Amniotic stem cell (primary cell): ENCODE data around the gene KRT4.

Source experiments
- DNase-seq: peaks from one replicate; lab custom pipeline; 2025; lab: John Stamatoyannopoulos, UW

Gene KRT4

GRCh38 chr12:52836491-52837412, 22.8 kb upstream of the KRT4 start:
- no peak for DNase-seq

GRCh38 chr12:52836042-52836466, 22.1 kb upstream of the KRT4 start:
- no peak for DNase-seq

GRCh38 chr12:52835271-52836041, 21.5 kb upstream of the KRT4 start:
- no peak for DNase-seq

- no peak for DNase-seq
Observed at GRCh38 chr12:52834727-52835001, 20.7 kb upstream of the KRT4 start.

GRCh38 chr12:52833922-52834726, 20.2 kb upstream of the KRT4 start, which contains the start of gene KRT79:
Gene KRT79, minus strand, starts transcription at chr12:52834311. Its CDS starts 51 bp downstream, at chr12:52834260.
- DNase-seq = no peak

GRCh38 chr12:52832985-52833905, 19.3 kb upstream of the KRT4 start:
- DNase-seq = no peak

GRCh38 chr12:52832451-52832850, 18.5 kb upstream of the KRT4 start:
- DNase-seq = no peak

- DNase-seq = no peak
Observed at GRCh38 chr12:52831251-52831650, 17.3 kb upstream of the KRT4 start.

- no peak for DNase-seq
Observed at GRCh38 chr12:52829986-52830770, 16.3 kb upstream of the KRT4 start.

GRCh38 chr12:52828591-52829021, 14.7 kb upstream of the KRT4 start:
- no peak for DNase-seq

GRCh38 chr12:52828156-52828555, 14.2 kb upstream of the KRT4 start:
- no peak for DNase-seq

- DNase-seq = no peak
Observed at GRCh38 chr12:52827499-52828090, 13.7 kb upstream of the KRT4 start.

GRCh38 chr12:52826611-52827498, 12.9 kb upstream of the KRT4 start:
- DNase-seq = no peak

GRCh38 chr12:52825961-52826360, 12.0 kb upstream of the KRT4 start:
- no peak for DNase-seq

GRCh38 chr12:52824741-52825410, 11.0 kb upstream of the KRT4 start:
- no peak for DNase-seq

- DNase-seq = no peak
Observed at GRCh38 chr12:52823761-52824450, 10.0 kb upstream of the KRT4 start.

- DNase-seq = no peak
Observed at GRCh38 chr12:52822771-52823510, 9.0 kb upstream of the KRT4 start.
